GM12878 (cell line): ENCODE data around the gene EFNA3. TPM values are rescaled to one million over a fixed set of nuclear protein-coding genes. Genes with fewer than 3 reads are reported as not detected.
A peak's percentile ranks its signal among the peaks of the same experiment; 100 is the strongest.

Experiments used
- ATAC-seq: fragments of 200-7000 bp; cut with Tn5 transposase; 3 replicates; pipeline ENCODE4 v1.9.1; 2020; ENCODE audit warnings: mild to moderate bottlenecking, moderate library complexity
- BruUV-seq: library from RNA; stranded (reverse); fragments of 400-500 nt; replicated peaks from 2 replicates; lab custom pipeline; 2021; lab: Mats Ljungman, UMichigan
- CTCF ChIA-PET: fragments of 300-600 bp; sonication (Branson Sonifier 250); formaldehyde crosslinking; extraction: SDS; loops from one replicate; lab custom pipeline; 2021; ENCODE audit warnings: inconsistent platforms; lab: Yijun Ruan, JAX
- POLR2A ChIA-PET: fragments of 350-600 bp; formaldehyde crosslinking; extraction: SDS; loops from one replicate; lab custom pipeline; 2021; ENCODE audit warnings: inconsistent platforms; lab: Charles Lee
- RAD21 ChIA-PET: fragments of 300-600 bp; sonication (Branson Sonifier 250); formaldehyde crosslinking; loops from one replicate; lab custom pipeline; 2023; ENCODE audit warnings: antibody characterized with exemption; ENCODE audit not compliant: unreplicated experiment; lab: Charles Lee
- SMC1A ChIA-PET: fragments of 300-600 bp; sonication (Branson Sonifier 250); formaldehyde crosslinking; loops from one replicate; lab custom pipeline; 2023; ENCODE audit not compliant: unreplicated experiment, uncharacterized antibody; lab: Charles Lee
- DNase-seq: peaks from one replicate; pipeline ENCODE4 v3.0.0-alpha.2; 2011; ENCODE audit warnings: low read depth, low spot score
- FAIRE-seq: peaks from 3 replicates; lab custom pipeline; 2011; peaks lifted over from hg19 to GRCh38; lab: Jason Lieb, UNC
- H2AFZ ChIP-seq: 2 replicates; pipeline ENCODE4 v1.6.0; 2011; ENCODE audit warnings: low read depth, low read length, control low read depth; ENCODE audit not compliant: control insufficient read depth
- H3K27ac ChIP-seq: 2 replicates; pipeline ENCODE4 v1.5.1; 2011; ENCODE audit warnings: control low read depth; ENCODE audit not compliant: control insufficient read depth, insufficient read depth
- H3K27me3 ChIP-seq, 2 experiments: replicated peaks in 1 of 2; 2 replicates each; pipeline versions ENCODE4 v1.6.0 to v1.6.1; 2011; ENCODE audit warnings: low read length in 1 of 2; ENCODE audit not compliant: control insufficient read depth in 2 of 2, insufficient read depth in 2 of 2
- H3K36me3 ChIP-seq, 2 experiments: 2 replicates each; pipeline ENCODE4 v1.5.1; 2011; ENCODE audit warnings: low read length in 1 of 2; ENCODE audit not compliant: control insufficient read depth in 2 of 2, insufficient read depth in 2 of 2
- H3K4me1 ChIP-seq: 2 replicates; pipeline ENCODE4 v1.6.1; 2011; ENCODE audit warnings: mild to moderate bottlenecking, low read length, moderate library complexity, mixed read lengths; ENCODE audit not compliant: control insufficient read depth, insufficient read depth
- H3K4me2 ChIP-seq: 2 replicates; pipeline ENCODE4 v1.6.0; 2011; ENCODE audit warnings: control low read depth; ENCODE audit not compliant: control insufficient read depth, insufficient read depth
- H3K4me3 ChIP-seq: fragments of 200-600 bp; sonication (generic); 2 replicates; pipeline ENCODE4 v1.5.1; 2016
- H3K79me2 ChIP-seq: 2 replicates; pipeline ENCODE4 v1.6.0; 2011; ENCODE audit warnings: low read length; ENCODE audit not compliant: control insufficient read depth, insufficient read depth
- H3K9ac ChIP-seq: 2 replicates; pipeline ENCODE4 v1.8.0; 2011; ENCODE audit warnings: low read length, control low read depth, mixed read lengths; ENCODE audit not compliant: control insufficient read depth, insufficient read depth
- H3K9me3 ChIP-seq: replicated peaks from 3 replicates; pipeline ENCODE4 v1.5.1; 2011; ENCODE audit warnings: mild to moderate bottlenecking, low read length; ENCODE audit not compliant: control insufficient read depth, insufficient read depth
- H4K20me1 ChIP-seq: 2 replicates; pipeline ENCODE4 v1.6.0; 2011; ENCODE audit not compliant: control insufficient read depth, insufficient read depth
- DPF2 ChIP-seq: fragments of 450-650 bp; IDR thresholded peaks from 2 replicates; pipeline ENCODE4 v1.6.1; 2017; ENCODE audit warnings: mild to moderate bottlenecking
- FOXM1 ChIP-seq: IDR thresholded peaks from 2 replicates; pipeline ENCODE4 v1.6.1; 2012; ENCODE audit warnings: low read depth, mild to moderate bottlenecking, inconsistent platforms, low read length, moderate library complexity
- GATAD2B ChIP-seq: fragments of 450-650 bp; conservative IDR thresholded peaks from 2 replicates; pipeline ENCODE4 v1.6.1; 2017; ENCODE audit warnings: low read depth, mild to moderate bottlenecking, moderate library complexity
- HCFC1 ChIP-seq: fragments of 150-350 bp; IDR thresholded peaks from 2 replicates; pipeline ENCODE4 v1.6.1; 2014; ENCODE audit warnings: low read length
- HSF1 ChIP-seq: fragments of 150-350 bp; IDR thresholded peaks from 2 replicates; pipeline ENCODE4 v1.6.1; 2014; ENCODE audit warnings: mild to moderate bottlenecking, low read depth, low read length
- MTA3 ChIP-seq: IDR thresholded peaks from 2 replicates; pipeline ENCODE4 v1.6.1; 2012; ENCODE audit warnings: low read length, inconsistent platforms, borderline replicate concordance
- MYC ChIP-seq: IDR thresholded peaks from 2 replicates; pipeline ENCODE4 v1.6.1; 2011; ENCODE audit warnings: mild to moderate bottlenecking, low read length, moderate library complexity, inconsistent platforms; ENCODE audit not compliant: insufficient read depth, insufficient replicate concordance, insufficient read length, severe bottlenecking
- NBN ChIP-seq: fragments of 450-650 bp; IDR thresholded peaks from 2 replicates; pipeline ENCODE4 v1.6.1; 2016
- NFXL1 ChIP-seq: fragments of 450-650 bp; IDR thresholded peaks from 2 replicates; pipeline ENCODE4 v1.6.1; 2017; ENCODE audit warnings: antibody characterized with exemption, mild to moderate bottlenecking, borderline replicate concordance
- NKRF ChIP-seq: fragments of 450-650 bp; conservative IDR thresholded peaks from 2 replicates; pipeline ENCODE4 v1.6.1; 2017; ENCODE audit warnings: mild to moderate bottlenecking, moderate library complexity
- NRF1 ChIP-seq: conservative IDR thresholded peaks from 2 replicates; pipeline ENCODE4 v1.6.1; 2011; ENCODE audit warnings: mild to moderate bottlenecking, low read depth, low read length, improper control_type of control experiment
- RUNX3 ChIP-seq: IDR thresholded peaks from 2 replicates; pipeline ENCODE4 v1.6.1; 2012; ENCODE audit warnings: low read length, inconsistent platforms
- SIX5 ChIP-seq: IDR thresholded peaks from 2 replicates; pipeline ENCODE4 v1.6.1; 2011; ENCODE audit warnings: mild to moderate bottlenecking, low read depth, low read length, moderate library complexity; ENCODE audit not compliant: severe bottlenecking
- SUZ12 ChIP-seq: fragments of 200-600 bp; sonication (generic); IDR thresholded peaks from one replicate; pipeline ENCODE4 v1.6.1; 2018; ENCODE audit warnings: antibody characterized with exemption, mild to moderate bottlenecking; ENCODE audit not compliant: unreplicated experiment
- TCF12 ChIP-seq: IDR thresholded peaks from 2 replicates; pipeline ENCODE4 v1.6.1; 2011; ENCODE audit warnings: low read depth, mild to moderate bottlenecking, low read length
- WGBS: methylation state at CpG from one replicate; pipeline ENCODE4 v1.1.6; 2016; ENCODE audit warnings: low lambda C conversion rate; ENCODE audit not compliant: insufficient replicate concordance, insufficient coverage; ENCODE audit errors: missing lambda C conversion rate; 5-methylcytosine and 5-hydroxymethylcytosine counted together
- in situ Hi-C: fragments of 300-500 bp; cut with MboI; formaldehyde crosslinking; loops from 9 replicates; pipeline ENCODE4 v1.14.3; 2018; ENCODE audit warnings: mixed read lengths
- intact Hi-C: fragments of 100-400 bp; cut with micrococcal nuclease; formaldehyde crosslinking; loops from one replicate; pipeline ENCODE4 v1.14.2; 2022; ENCODE audit not compliant: unreplicated experiment
- polyA plus RNA-seq, 11 experiments: library from polyadenylated mRNA; depleted of rRNA in 4 of 11; unstranded in 6 of 11; stranded (reverse) in 5 of 11; fragments of >200 nt; fragmentation: Nextera tagmentation in 4 of 11; fragmentation: Illumina TruSeq in 1 of 11; extraction: Ambion mirVana in 4 of 11; extraction: Trizol in 1 of 11; gene quantifications; 1 replicate in 1 of 11; 2 replicates in 10 of 11; pipeline versions ENCODE4 v1.2.1 to v1.2.3, GENCODE V29; 2011 to 2016; ENCODE audit warnings: inconsistent platforms in 2 of 11, missing spikeins in 2 of 11, low read depth in 1 of 11
- total RNA-seq, 4 experiments: library from RNA; depleted of rRNA in 3 of 4; stranded (reverse); fragments of >200 nt in 3 of 4; fragmentation: Illumina TruSeq in 1 of 4; extraction: Trizol in 1 of 4; gene quantifications; 2 replicates each; pipeline versions ENCODE4 v1.2.1 to v1.2.3, GENCODE V29; 2013 to 2021
- TF ChIP-seq, protein P1 (sequence below): fragments of 450-650 bp; IDR thresholded peaks from 2 replicates; pipeline ENCODE4 v1.6.1; 2016; ENCODE audit warnings: mild to moderate bottlenecking

Gene EFNA3
- total and polyA plus RNA-seq, 10 of the 15 experiments (the other 5 are each of a cell fraction or from before 2014, with no cell fraction given), result 0.08 to 5.4 (median 1.1) TPM

DNA sequence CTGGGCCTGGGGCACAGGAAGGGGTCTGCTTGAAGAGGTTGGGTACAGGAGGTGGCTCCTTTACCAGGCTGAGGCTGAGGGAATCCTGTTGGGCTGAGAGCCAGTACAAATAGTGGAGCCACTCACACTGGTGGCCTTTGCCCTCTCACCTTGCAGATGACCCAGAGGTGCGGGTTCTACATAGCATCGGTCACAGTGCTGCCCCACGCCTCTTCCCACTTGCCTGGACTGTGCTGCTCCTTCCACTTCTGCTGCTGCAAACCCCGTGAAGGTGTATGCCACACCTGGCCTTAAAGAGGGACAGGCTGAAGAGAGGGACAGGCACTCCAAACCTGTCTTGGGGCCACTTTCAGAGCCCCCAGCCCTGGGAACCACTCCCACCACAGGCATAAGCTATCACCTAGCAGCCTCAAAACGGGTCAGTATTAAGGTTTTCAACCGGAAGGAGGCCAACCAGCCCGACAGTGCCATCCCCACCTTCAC is 55.2 kb downstream of the EFNA3 start (continued):
- TF ChIP-seq NKRF (no peak), FOXM1 (no peak), GATAD2B (no peak), NFXL1 (no peak), MYC (no peak)
- TF ChIP-seq, protein P1, sequence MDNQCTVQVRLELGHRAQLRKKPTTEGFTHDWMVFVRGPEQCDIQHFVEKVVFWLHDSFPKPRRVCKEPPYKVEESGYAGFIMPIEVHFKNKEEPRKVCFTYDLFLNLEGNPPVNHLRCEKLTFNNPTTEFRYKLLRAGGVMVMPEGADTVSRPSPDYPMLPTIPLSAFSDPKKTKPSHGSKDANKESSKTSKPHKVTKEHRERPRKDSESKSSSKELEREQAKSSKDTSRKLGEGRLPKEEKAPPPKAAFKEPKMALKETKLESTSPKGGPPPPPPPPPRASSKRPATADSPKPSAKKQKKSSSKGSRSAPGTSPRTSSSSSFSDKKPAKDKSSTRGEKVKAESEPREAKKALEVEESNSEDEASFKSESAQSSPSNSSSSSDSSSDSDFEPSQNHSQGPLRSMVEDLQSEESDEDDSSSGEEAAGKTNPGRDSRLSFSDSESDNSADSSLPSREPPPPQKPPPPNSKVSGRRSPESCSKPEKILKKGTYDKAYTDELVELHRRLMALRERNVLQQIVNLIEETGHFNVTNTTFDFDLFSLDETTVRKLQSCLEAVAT, result no peak

GRCh38 chr1:155134322-155134721 is 55.7 kb downstream of the EFNA3 start:
- H3K4me2 ChIP-seq, result peak overlapping the region; percentile 67; the same call in 1 of the 2 replicates
- POLR2A ChIA-PET, result interaction anchor here (0.5 to 1.1 kb wide), 3 partner anchors 9 to 601 kb away, joined by 3 to 4 read pairs (median 3); no protein-coding TSS in a partner anchor
- peaks cover 0 to 3% of the 10 kb centered on the region in 2 experiments; a peak in 2 of 4 replicates for H3K36me3 ChIP-seq
- TF ChIP-seq HCFC1 (no peak), SIX5 (no peak), DPF2 (no peak), HSF1 (no peak), TCF12 (no peak), SUZ12 (no peak), NBN (no peak), MTA3 (no peak), RUNX3 (no peak), NRF1 (no peak)
- TF ChIP-seq, all 136 proteins: peak for 0
- DNase-seq, result no peak
- Histone ChIP-seq H3K79me2 (peaks cover 20% of the 10 kb centered on the region), H3K4me3 (no peak overlapping the region), H3K27ac (no peak overlapping the region), H4K20me1 (no peaks in the 10 kb centered on the region), H2AFZ (no peak overlapping the region), H3K4me1 (peaks cover 13% of the 10 kb centered on the region), H3K9ac (no peak overlapping the region), H3K9me3 (no peaks in the 10 kb centered on the region), H3K27me3 (no peaks in the 10 kb centered on the region)
- no peak for ATAC-seq
- RAD21 ChIA-PET, result interaction anchor here (0.7 to 2.6 kb wide), 4 partner anchors 35 to 42 kb away, joined by 3 to 9 read pairs (median 6); partner anchors contain the start of gene KRTCAP2
- in situ Hi-C loops, result no loop called here
- CTCF ChIA-PET, result interaction anchor here (0.7 to 6.0 kb wide), 8 partner anchors 13 to 255 kb away, joined by 3 to 37 read pairs (median 4); partner anchors contain the start of genes KRTCAP2 and TRIM46
- intact Hi-C loops, result no loop called here
- BruUV-seq, result no TSS peak
- WGBS, result 45% methylated on average over 1 of the region's 1 CpG
- SMC1A ChIA-PET, result interaction anchor here (1.0 to 2.4 kb wide), 4 partner anchors 17 to 43 kb away, joined by 3 to 6 read pairs (median 4); no protein-coding TSS in a partner anchor
- no peak for FAIRE-seq
